Measurements from ENCODE around the gene MTHFSD.
A peak's percentile ranks its signal among the peaks of the same experiment; 100 is the strongest.

GRCh38 chr16:86563469-86564345 lies 8.7 kb upstream of the MTHFSD start:
- TF ChIP-seq CTCF (IDR thresholded peaks at IDR 0.05) (peak in 2 of 3 experiments; percentile 100), POLR2A (IDR thresholded peaks at IDR 0.05; ENCODE audit: low read depth) (no peak), EP300 (IDR thresholded peaks at IDR 0.05) (no peak), POLR2AphosphoS5 (IDR thresholded peaks at IDR 0.05) (peak in 1 of 2 donors; percentile 54)
